ENCODE data around the gene CUTA. TPM values are rescaled to one million over a fixed set of nuclear protein-coding genes. Genes with fewer than 3 reads are reported as not detected.

The CUTA gene
- total RNA-seq, 2 donors from 2014 or later = 162 to 169 TPM

DNA sequence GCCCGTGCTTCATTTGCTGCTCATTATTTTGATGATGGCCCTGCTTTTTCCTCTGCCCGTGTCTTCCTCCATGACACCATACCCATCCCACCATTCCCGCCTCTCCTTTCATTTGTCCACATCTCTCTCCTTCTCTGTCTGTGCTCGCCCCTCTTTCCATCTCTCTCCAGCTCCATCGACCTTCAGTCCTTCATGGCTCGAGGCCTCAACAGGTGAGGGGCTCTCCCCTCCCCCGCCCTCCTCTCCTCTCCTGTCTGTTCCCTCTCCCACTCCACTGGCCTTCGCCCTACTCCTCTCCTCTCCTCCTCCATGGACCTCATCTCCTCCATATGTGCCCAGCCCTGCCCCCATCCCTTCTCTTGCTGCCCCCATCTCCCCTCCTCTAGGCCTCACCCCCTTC is 24.4 kb upstream of the CUTA start:
- no peak for ATAC-seq
- intact Hi-C loops (cut with DNase I, micrococcal nuclease) = no loop called here
- DNase-seq = no peak

DNA sequence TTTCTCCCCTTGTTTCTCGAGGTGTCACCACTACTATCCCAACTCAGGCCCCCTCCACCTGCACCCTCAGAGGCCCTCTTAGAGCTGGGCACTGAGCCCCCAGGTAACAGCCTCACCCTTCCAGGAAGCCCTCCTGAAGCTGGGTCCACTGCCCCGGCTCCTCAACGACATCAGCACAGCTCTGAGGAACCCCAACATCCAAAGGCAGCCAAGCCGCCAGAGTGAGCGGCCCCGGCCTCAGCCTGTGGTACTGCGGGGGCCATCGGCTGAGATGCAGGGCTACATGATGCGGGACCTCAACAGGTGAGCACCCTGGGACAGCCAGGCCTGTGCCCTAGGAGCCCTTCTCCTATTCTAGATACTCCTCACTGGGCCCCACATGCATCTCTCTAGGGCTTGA is 23.6 kb upstream of the CUTA start:
- DNase-seq (no peak), ATAC-seq (no peak)
- intact Hi-C loops (cut with DNase I, micrococcal nuclease) = no loop called here

DNA sequence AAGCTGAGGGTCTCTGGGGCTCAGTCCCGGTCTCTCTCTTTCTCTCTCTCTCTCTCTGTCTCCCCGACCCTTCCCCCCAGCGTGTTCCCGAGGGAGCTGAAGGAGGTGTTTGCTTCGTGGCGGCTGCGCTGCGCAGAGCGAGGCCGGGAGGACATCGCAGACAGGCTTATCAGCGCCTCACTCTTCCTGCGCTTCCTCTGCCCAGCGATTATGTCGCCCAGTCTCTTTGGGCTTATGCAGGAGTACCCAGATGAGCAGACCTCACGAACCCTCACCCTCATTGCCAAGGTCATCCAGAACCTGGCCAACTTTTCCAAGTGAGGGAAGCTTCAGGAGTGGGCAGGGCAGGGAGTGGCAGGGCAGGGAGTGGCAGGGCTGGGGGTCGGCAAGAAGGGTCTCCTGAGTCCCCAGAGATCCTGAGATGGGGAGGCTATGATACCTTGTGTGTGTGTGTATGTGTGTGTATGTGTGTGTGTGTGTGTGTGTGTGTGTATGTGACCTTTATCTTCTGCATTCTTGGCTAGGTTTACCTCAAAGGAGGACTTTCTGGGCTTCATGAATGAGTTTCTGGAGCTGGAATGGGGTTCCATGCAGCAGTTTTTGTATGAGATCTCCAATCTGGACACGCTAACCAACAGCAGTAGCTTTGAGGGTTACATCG is 22.9 kb upstream of the CUTA start:
- intact Hi-C loops (cut with DNase I, micrococcal nuclease) = no loop called here

DNA sequence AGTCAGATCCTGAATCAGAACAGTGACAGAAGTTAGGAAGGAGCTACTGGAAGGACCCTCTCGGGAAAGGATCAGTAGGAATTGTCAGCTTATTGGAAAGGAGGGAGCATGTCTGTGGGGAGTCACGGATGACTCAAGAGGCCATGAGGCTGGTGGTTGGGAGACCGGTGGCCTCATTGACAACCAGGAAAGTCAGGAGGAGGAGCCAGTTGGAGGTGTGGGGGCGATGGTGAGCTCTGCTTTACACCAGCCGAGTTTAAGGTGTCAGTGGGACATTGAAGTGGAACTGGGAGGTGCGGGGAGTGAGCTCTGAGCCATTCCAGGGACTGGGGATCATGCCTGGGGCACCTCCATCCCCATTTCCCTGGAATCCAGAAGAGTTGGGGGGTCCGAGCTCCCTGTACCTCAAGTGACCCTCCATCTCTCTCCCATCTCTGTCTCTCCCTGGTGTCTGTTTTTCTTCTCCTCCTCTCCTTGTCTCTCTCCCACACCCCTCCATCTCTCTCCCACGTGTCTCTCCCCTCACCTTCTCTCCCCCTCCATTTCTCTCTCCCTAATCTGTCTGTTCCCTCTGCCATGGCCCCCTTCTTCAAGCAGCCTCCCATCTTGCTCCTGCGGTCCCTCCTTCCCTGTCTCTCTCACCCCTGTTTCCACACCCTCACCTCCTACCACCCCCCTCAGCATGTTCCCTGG is 22.2 kb upstream of the CUTA start:
- intact Hi-C loops (cut with DNase I, micrococcal nuclease) = no loop called here
- no peak for DNase-seq

More for the DNA sequence above, 22.9 kb upstream of the CUTA start:
- ATAC-seq (no peak), DNase-seq (no peak)

DNA sequence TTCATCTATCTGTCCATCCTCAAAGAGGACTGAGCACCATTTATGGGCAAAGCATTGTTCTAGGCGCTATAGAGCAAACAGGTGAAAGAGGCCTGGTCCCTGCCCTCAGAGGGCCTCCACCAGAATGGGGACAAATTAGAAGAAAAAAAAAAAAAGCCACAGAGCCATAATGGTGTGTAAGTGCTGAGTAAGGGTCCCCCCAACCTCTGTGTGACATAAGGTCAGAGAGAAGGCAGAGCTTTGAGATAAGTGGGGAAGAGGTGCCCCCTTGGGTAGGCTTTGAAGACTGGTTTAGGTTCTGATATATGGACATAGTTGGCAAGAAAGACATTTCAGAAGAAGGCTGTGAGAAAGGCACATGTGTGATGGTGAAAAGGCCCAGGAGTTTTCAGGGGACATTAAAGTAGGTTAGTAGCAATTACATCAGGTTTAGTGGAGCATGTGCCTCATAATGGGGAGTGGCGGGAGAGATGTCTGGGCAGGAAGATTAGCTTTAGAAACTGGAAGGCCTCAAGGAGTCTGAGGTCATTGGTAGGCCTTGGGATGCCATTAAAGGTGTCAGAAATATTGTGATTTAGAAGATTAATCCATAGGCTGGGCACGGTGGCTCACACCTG is 21.2 kb upstream of the CUTA start:
- DNase-seq (no peak), ATAC-seq (no peak)
- intact Hi-C loops (cut with DNase I, micrococcal nuclease) = no loop called here

More for the DNA sequence above, 22.2 kb upstream of the CUTA start:
- ATAC-seq = no peak

DNA sequence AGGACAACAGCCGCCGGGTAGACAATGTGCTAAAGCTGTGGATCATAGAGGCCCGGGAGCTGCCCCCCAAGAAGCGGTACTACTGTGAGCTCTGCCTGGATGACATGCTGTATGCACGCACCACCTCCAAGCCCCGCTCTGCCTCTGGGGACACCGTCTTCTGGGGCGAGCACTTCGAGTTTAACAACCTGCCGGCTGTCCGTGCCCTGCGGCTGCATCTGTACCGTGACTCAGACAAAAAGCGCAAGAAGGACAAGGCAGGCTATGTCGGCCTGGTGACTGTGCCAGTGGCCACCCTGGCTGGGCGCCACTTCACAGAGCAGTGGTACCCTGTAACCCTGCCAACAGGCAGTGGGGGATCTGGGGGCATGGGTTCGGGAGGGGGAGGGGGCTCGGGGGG is 19.8 kb upstream of the CUTA start:
- no peak for DNase-seq
- ATAC-seq = no peak
- intact Hi-C loops (cut with DNase I, micrococcal nuclease) = no loop called here

DNA sequence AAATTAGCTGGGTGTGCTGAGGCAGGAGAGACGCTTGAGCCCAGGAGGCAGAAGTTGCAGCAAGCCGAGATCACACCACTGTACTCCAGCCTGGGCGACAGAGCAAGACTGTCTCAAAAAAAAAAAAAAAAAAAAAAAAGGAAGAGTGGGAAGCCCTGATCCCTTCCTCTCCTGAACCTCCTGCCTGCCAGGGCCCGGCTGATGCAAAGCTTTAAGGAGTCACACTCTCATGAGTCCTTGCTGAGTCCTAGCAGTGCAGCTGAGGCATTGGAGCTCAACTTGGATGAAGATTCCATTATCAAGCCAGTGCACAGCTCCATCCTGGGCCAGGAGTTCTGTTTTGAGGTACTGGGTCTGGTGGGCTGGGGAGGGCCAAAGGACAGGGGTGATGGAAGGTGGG is 17.1 kb upstream of the CUTA start:
- DNase-seq (no peak), ATAC-seq (no peak)
- intact Hi-C loops (cut with DNase I, micrococcal nuclease) = no loop called here

DNA sequence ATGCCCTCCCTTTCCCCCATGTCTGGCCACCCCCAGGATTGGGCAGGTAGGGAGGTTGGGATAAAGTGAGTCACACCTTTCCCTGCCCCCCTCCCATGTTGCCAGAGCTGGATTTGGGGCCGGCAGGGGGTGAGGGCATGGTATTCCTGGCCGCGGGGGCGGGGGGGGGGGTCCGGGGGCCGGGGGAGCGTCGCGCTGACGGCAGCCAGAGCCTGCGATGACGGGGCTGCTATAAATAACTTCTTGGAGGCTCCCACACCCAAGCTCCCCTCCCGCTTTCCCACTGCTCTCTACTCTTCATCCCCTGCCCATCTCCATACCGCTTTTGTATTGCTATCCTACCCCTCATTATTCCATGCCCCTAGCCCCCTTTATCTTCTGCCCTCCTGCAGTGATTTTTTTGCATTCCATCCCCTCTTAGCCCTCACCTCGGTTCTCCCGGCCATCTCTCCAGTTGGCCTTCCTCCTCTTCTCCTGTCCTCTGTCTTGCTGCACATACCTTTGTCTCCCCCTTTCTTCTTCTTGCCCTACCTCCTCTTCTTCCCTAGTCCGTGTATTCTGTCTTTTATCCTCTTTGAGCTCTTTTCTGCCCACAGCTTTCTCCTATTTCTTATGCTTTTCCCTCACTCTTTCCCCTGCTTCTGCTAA is 15.8 kb upstream of the CUTA start:
- ATAC-seq (no peak), DNase-seq (no peak)

DNA sequence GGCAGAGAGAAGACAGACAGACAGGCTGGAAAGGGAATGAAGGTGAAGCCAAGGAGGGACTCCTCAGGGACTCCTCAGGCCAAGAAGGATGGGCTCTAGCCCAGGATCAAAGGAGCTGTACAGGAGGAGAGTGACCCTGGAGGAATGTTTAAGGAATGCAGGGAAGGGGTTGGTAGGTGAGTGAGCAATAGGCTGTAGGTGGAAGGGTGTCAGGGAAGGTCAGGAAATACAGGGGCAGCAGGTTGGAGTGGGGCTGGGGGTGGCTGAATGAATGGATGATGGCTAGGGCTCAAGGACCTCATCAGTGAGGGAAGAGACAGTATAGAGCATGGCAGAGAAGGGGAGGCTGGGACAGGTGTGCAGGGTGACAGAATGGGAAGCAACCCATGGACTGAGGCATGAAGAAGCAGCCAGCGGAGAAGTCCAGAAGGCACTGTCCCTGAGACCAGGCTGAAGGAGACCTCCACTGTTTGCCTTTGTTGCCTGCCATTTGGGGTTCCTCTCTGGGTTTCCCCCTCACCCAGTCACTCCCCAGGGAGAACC is 15.2 kb upstream of the CUTA start:
- no peak for DNase-seq
- intact Hi-C loops (cut with DNase I, micrococcal nuclease) = no loop called here

More for the DNA sequence above, 15.8 kb upstream of the CUTA start:
- intact Hi-C loops (cut with DNase I, micrococcal nuclease) = no loop called here

DNA sequence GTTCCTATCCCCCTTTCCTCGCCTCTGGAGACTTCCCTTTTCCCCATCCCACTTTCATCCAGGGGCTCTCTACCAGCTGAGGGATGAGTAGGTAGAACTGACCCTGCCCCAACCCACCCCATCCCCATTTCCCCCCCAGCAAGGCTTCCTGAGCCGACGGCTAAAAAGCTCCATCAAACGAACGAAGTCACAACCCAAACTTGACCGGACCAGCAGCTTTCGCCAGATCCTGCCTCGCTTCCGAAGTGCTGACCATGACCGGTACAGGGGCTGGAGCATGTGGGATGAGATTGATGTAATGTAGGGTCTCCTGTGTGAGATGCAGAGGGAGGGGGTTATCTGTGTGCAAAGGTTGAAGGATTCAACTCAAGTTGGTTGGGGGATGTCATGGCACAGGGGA is 14.6 kb upstream of the CUTA start:
- ATAC-seq (no peak), DNase-seq (no peak)
- intact Hi-C loops (cut with DNase I, micrococcal nuclease) = no loop called here

More for the DNA sequence above, 15.2 kb upstream of the CUTA start:
- no peak for ATAC-seq

DNA sequence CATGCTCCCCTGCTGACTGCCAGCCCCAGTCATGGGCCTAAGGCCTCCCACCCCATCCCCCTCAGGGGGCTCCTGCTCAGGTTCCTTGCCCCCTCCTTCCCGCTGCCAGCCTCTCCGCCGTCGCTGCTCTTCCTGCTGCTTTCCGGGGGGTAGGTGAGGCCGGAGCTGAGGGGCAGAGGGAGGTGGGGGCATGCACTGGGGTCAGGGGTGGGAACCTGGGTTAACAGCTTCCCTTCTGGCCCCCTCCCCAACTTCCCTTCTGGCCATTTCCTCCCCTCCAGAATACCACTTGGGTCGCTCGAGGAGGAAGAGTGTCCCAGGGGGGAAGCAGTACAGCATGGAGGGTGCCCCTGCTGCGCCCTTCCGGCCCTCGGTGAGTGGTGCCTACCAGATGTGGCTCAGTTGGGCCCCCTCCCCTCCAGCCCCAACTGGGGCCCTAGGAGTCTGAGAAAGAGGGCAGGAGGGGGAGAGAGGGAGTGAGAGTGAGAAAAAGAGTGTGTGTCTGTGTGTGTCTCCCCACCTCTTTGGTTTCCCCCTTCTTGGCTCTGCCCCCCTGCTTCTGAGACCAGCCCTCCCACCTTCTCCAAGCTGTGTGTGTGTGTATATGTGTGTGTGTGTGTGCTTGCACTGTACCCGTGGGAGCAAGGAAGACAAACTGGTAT is 14.1 kb upstream of the CUTA start:
- DNase-seq (no peak), ATAC-seq (no peak)
- intact Hi-C loops (cut with DNase I, micrococcal nuclease) = no loop called here

DNA sequence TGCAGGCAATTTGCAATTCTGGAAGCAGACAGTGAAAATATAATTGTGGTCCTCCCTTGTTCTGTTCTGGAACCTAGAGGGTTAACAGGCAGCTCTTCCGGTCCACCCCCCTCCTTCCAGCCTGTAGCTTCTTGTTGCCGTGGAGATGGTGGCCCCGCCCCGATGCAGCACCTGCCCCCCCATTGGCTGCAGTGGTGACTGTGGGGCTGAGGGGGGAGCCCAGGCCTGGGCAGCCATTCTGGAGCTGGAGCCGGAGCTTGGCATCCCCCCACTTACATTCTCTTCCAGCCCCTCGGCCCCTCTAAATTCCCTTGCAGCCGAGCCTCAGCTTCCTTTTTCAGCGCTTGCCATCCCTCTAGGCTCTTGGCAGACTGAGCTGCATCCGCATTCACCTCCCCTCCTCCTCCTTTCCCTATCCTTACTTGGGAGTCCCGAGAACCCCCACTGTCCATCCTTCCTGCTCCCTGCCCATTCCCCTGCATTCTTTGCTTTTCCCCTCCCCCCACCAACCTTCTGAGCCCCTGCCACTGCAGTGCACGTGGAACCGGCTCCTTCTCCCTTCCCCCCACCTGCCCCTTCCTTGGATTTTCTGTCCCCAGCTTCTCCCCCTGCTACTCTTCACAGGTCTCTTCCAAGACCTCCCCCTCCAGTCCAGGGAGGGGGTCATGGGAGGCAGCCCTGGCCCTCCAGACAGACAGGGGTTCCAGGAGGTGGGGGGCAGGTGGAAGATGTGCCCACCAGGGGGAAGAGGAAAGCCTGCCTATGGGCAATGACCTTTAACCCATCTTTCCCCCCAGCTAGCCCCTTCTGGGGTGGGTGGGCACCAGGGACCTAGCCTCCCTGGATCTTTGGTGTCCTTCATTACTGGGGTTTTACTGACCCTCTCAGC is 13.3 kb upstream of the CUTA start:
- DNase-seq = peak; percentile 69 to 72
- ATAC-seq = peak; percentile 32
- intact Hi-C loops (cut with DNase I, micrococcal nuclease) = no loop called here

DNA sequence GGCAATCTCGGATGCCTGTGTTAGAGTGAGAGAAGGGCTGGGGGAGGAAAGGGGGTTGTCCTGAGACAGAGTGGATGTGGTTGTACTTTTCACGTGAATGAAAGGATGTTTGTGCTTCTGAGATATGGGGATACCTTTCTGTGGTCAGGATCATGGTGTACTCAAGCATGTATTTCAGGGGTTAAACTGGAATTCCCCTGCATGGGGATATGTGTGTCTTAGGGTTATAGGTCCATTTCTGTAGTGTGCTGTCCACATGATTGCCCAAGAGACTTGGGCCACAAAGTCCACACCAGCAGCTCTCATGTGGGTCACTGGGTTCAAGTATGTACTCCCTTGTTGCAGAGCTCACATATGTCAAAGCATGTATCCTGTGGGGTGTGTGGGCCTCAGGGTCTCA is 12.4 kb upstream of the CUTA start:
- ATAC-seq = no peak
- intact Hi-C loops (cut with DNase I, micrococcal nuclease) = no loop called here
- no peak for DNase-seq

DNA sequence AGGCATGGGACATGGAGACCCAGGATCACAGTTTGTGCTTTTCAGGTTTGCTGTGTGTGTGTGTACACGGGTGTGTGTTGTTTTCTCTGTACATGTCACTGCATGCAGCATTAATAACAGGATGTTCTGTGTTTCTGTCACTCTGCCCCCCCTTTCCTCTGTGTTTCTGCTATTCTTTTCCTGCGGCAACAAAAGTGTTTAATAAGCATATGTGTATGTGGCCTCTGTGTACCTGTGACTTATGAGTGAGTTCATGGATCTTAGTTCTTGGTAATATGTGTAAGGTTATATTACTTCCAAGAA is 11.8 kb upstream of the CUTA start:
- no peak for DNase-seq
- intact Hi-C loops (cut with DNase I, micrococcal nuclease) = no loop called here
- no peak for ATAC-seq

DNA sequence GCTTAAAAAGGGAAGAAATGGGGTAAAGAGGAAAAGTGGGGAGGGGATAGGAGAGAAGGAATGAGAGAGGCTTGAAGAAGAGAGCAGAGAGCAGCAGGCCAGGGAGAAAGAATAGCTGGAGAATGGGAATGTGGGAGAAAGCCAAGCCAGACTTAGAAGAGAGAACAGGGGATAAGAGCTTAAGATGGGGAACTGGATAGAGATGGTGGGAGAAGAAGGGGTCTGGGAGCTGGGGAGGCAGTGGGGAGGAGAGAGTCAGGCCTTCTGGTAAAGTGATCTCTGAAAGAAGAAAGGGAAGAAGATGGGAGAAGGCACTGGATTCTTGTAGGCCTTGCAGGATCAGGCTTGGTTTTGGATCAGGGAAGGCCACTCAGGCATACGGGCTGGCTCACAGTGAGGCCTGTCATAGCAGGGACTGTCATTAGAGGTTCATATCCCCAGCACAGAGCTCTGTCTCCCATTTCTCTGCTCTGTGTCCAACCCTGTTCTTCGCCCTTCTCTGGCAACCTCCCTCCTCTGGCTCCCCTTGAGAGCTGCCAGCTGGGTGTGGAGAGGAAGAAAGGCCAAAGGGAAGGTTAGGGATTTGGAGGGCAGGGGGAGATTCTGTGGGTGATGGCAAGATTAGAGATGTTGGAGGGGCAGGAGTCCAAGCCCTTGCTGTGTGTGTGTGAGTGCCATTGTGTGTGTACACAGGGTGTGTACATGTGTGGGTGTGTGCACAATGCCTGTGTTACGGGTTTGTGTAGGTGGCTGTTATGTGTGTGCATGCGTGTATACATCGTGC is 11.3 kb upstream of the CUTA start:
- DNase-seq = no peak
- ATAC-seq = no peak
- intact Hi-C loops (cut with DNase I, micrococcal nuclease) = no loop called here

DNA sequence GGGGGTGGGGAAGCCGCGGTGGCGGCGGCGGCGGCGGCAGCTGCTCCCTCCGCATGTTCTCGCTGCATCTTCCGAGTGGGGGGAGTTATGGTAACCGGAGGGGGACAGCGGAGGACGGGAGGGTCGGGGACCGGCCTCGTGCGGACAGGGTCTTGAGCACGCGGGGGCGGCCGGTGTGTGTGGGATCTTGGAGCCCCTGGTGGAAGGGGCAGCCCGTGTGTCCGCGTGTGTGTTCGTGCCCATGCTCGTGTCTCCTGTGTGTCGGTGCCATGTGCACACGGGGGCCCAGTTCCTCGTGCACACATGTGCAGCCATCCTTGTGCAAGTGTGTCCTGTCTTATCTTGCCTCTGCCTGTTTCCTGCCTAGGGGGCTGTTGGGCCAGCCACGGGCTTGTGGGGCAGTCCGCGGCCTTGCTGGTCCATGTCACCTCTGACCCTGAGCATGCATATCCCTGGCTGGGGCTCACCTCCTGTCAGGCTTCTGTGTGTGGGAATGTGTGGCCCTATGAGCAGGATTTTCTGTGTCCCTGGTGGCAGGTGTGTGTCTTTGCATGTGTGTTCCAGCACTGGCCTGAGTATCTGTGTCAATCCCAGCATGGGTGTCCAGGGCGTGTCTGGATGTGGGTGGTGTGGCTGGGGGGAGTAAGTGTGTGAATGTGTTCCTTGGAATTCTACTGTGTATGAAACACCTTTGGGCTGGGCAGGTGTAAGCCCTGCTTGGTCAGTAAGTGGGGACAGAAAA is 10.5 kb upstream of the CUTA start:
- intact Hi-C loops (cut with DNase I, micrococcal nuclease) = no loop called here
- no peak for DNase-seq
- peak; percentile 42 for ATAC-seq

Data from left colon (tissue), 2 donors.